WI38 (cell line): ENCODE data around the gene NFAT5.

ENCODE experiments used
- H3K4me3 ChIP-seq: 2 replicates; pipeline ENCODE4 v1.5.1; 2011; ENCODE audit warnings: low read depth, mild to moderate bottlenecking, control low read depth, low read length
- CTCF ChIP-seq: IDR thresholded peaks from 2 replicates; pipeline ENCODE4 v1.5.1; 2012; ENCODE audit warnings: low read depth, mild to moderate bottlenecking, control low read depth, low read length

Gene NFAT5

GRCh38 chr16:69523566-69524305 lies 42.0 kb upstream of the NFAT5 start:
- no peak for TF ChIP-seq CTCF
- no peak overlapping the region for H3K4me3 ChIP-seq

- H3K4me3 ChIP-seq, result no peak overlapping the region
- no peak for TF ChIP-seq CTCF
Observed at GRCh38 chr16:69526831-69527655, 38.7 kb upstream of the NFAT5 start.

- no peak overlapping the region for H3K4me3 ChIP-seq
- TF ChIP-seq CTCF, result no peak
Observed at GRCh38 chr16:69531988-69532387, 33.8 kb upstream of the NFAT5 start.

- H3K4me3 ChIP-seq, result no peak overlapping the region
Observed at GRCh38 chr16:69532641-69533455, 32.9 kb upstream of the NFAT5 start.

GRCh38 chr16:69534720-69535119 lies 31.0 kb upstream of the NFAT5 start:
- TF ChIP-seq CTCF, result no peak
- no peak overlapping the region for H3K4me3 ChIP-seq

More at GRCh38 chr16:69532641-69533455, 32.9 kb upstream of the NFAT5 start:
- no peak for TF ChIP-seq CTCF

- H3K4me3 ChIP-seq, result no peak overlapping the region
- TF ChIP-seq CTCF, result no peak
Observed at GRCh38 chr16:69535123-69536050, 30.4 kb upstream of the NFAT5 start.
